Measurements from ENCODE around the gene VSTM2L. TPM values are rescaled to one million over a fixed set of nuclear protein-coding genes. Genes with fewer than 3 reads are reported as not detected.
A peak's percentile ranks its signal among the peaks of the same experiment; 100 is the strongest.

The VSTM2L gene
- total RNA-seq, 1 donor from 2014 or later, result 2.9 TPM

DNA sequence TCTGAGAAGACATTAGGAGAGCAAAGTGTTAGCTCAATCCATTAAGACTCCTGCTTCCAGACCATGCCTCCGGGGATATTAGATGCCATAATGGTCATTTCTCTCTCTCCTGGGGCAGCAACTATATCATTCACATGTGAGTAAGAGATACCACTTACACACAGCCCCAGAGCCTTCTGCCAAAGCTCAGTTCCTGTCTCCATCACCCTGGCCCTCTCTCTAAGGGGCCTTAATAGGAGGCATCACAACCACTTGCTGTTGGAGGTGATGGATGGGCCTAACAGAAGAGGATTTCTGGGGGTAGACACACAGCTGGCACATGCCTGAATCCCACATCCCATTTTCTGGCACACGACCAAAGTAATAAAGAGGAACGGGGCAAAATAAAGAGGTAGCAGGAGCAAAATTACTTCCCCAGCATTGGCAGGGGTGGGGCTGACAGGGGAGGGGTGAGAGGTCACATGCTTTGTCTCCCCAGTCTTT lies 34.0 kb upstream of the VSTM2L start:
- no peaks in the 10 kb centered on the region for H3K9me3 ChIP-seq (ENCODE audit: low read depth)
- Mint-ChIP-seq H3K9me3 (no peaks in the 10 kb centered on the region), H3K27me3 (ENCODE audit: insufficient read depth, low read depth) (peaks cover 4% of the 10 kb centered on the region), H3K27ac (peak overlapping the region; percentile 52), H3K4me3 (peak overlapping the region; percentile 21), H3K36me3 (peaks cover 16% of the 10 kb centered on the region), H3K4me1 (peaks cover 51% of the 10 kb centered on the region)
- peak overlapping the region; percentile 18 for H3K4me2 ChIP-seq
- no peak overlapping the region for H3K4me3 ChIP-seq
- no peaks in the 10 kb centered on the region for H3K27me3 ChIP-seq
- H3K27ac ChIP-seq, result peak overlapping the region; percentile 56
- H4K20me1 ChIP-seq (ENCODE audit: low read depth), result no peaks in the 10 kb centered on the region
- H3K9ac ChIP-seq, result no peak overlapping the region
- H3F3A ChIP-seq (ENCODE audit: low read depth), result peaks cover 16% of the 10 kb centered on the region
- H2AFZ ChIP-seq (replicated peaks), result no peak overlapping the region
- TF ChIP-seq, protein P1, sequence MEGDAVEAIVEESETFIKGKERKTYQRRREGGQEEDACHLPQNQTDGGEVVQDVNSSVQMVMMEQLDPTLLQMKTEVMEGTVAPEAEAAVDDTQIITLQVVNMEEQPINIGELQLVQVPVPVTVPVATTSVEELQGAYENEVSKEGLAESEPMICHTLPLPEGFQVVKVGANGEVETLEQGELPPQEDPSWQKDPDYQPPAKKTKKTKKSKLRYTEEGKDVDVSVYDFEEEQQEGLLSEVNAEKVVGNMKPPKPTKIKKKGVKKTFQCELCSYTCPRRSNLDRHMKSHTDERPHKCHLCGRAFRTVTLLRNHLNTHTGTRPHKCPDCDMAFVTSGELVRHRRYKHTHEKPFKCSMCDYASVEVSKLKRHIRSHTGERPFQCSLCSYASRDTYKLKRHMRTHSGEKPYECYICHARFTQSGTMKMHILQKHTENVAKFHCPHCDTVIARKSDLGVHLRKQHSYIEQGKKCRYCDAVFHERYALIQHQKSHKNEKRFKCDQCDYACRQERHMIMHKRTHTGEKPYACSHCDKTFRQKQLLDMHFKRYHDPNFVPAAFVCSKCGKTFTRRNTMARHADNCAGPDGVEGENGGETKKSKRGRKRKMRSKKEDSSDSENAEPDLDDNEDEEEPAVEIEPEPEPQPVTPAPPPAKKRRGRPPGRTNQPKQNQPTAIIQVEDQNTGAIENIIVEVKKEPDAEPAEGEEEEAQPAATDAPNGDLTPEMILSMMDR (IDR thresholded peaks at IDR 0.05), result no peak
- TF ChIP-seq EZH2 (IDR thresholded peaks at IDR 0.05), result no peak
- no peak for TF ChIP-seq EZH2phosphoT487 (IDR thresholded peaks at IDR 0.05)
- no peaks in the 10 kb centered on the region for H3K36me3 ChIP-seq
- peaks cover 20% of the 10 kb centered on the region for H3K4me1 ChIP-seq
- H3K79me2 ChIP-seq (ENCODE audit: low read depth), result no peaks in the 10 kb centered on the region
- DNase-seq (ENCODE audit: low spot score), result no peak

DNA sequence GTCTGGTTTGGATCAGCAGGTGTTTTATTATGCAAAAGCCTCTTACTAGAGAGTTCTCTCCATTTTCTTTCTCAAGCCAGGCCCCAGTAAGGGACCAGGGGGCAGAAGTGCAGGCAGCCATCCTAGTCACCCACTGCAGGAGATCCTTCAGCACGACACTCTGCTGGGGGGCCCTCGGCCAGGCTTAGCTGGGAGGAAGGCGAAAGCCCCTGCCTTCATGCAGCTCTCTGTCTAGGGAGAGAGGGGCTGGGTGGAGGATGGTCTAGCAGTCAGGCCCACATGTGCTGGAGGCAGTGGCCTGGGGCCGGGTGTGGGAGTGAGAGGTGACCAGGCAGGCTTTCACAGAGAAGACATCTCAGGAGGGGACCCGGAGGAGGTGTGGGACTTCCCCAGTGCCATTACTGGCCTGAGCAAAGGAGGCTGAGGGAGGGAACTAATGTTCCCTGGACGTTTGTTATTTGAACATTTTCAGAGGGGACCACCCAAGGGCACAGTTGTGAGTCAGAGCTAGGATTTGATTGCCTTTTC lies 33.5 kb upstream of the VSTM2L start:
- H3K9me3 Mint-ChIP-seq, result no peaks in the 10 kb centered on the region
- no peaks in the 10 kb centered on the region for H3K27me3 ChIP-seq
- peak; percentile 21 for DNase-seq (ENCODE audit: low spot score)
- H3K4me3 ChIP-seq, result no peak overlapping the region
- no peak overlapping the region for H2AFZ ChIP-seq (replicated peaks)
- TF ChIP-seq EZH2phosphoT487 (IDR thresholded peaks at IDR 0.05), result no peak
- TF ChIP-seq, protein P1 (IDR thresholded peaks at IDR 0.05), result no peak
- TF ChIP-seq EZH2 (IDR thresholded peaks at IDR 0.05), result no peak
- H3K9me3 ChIP-seq (ENCODE audit: low read depth), result no peaks in the 10 kb centered on the region
- peaks cover 20% of the 10 kb centered on the region for H3K4me1 ChIP-seq
- peaks cover 4% of the 10 kb centered on the region for H3K27me3 Mint-ChIP-seq (ENCODE audit: insufficient read depth, low read depth)
- peak overlapping the region; percentile 76 for H3K27ac Mint-ChIP-seq
- H3K27ac ChIP-seq, result peak overlapping the region; percentile 56
- peaks cover 20% of the 10 kb centered on the region for H3K36me3 Mint-ChIP-seq
- H3K4me1 Mint-ChIP-seq, result peaks cover 51% of the 10 kb centered on the region
- H3F3A ChIP-seq (ENCODE audit: low read depth), result peaks cover 16% of the 10 kb centered on the region
- peak overlapping the region; percentile 18 for H3K4me2 ChIP-seq
- H3K9ac ChIP-seq, result no peak overlapping the region
- no peaks in the 10 kb centered on the region for H3K36me3 ChIP-seq
- H3K79me2 ChIP-seq (ENCODE audit: low read depth), result no peaks in the 10 kb centered on the region
- H4K20me1 ChIP-seq (ENCODE audit: low read depth), result no peaks in the 10 kb centered on the region
- H3K4me3 Mint-ChIP-seq, result peak overlapping the region; percentile 21

DNA sequence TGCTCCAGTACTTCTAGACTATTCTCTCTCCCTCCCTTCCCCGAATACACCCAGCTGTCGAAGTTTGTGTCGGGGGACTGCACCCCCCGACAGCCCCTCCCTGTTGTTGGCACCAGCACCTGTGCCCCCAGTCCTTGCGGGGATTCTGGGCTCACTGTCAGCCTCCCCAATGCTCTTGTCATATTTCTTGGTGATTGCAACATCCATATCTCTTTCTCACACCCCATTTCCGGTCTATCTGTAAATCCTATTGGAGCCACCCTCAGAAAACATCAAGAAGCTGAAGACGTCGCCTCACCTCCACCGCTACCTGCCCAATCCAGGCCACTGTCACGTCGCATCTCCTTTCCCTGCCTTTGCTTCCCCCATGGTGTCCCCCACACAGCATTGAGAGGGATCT lies 32.6 kb upstream of the VSTM2L start:
- H3K4me3 ChIP-seq, result no peak overlapping the region
- H4K20me1 ChIP-seq (ENCODE audit: low read depth), result no peaks in the 10 kb centered on the region
- H3K4me1 ChIP-seq, result peaks cover 20% of the 10 kb centered on the region
- Mint-ChIP-seq H3K4me3 (no peak overlapping the region), H3K36me3 (peaks cover 20% of the 10 kb centered on the region), H3K27me3 (ENCODE audit: insufficient read depth, low read depth) (peaks cover 4% of the 10 kb centered on the region), H3K4me1 (peaks cover 48% of the 10 kb centered on the region), H3K27ac (no peak overlapping the region), H3K9me3 (no peaks in the 10 kb centered on the region)
- no peaks in the 10 kb centered on the region for H3K27me3 ChIP-seq
- H3K4me2 ChIP-seq, result no peak overlapping the region
- DNase-seq (ENCODE audit: low spot score), result no peak
- no peaks in the 10 kb centered on the region for H3K9me3 ChIP-seq (ENCODE audit: low read depth)
- H3K27ac ChIP-seq, result no peak overlapping the region
- no peak overlapping the region for H3K9ac ChIP-seq
- H3F3A ChIP-seq (ENCODE audit: low read depth), result peaks cover 16% of the 10 kb centered on the region
- H3K36me3 ChIP-seq, result no peaks in the 10 kb centered on the region
- no peaks in the 10 kb centered on the region for H3K79me2 ChIP-seq (ENCODE audit: low read depth)
- TF ChIP-seq EZH2phosphoT487 (IDR thresholded peaks at IDR 0.05) (no peak), EZH2 (IDR thresholded peaks at IDR 0.05) (no peak)
- TF ChIP-seq, protein P1 (IDR thresholded peaks at IDR 0.05), result no peak
- no peak overlapping the region for H2AFZ ChIP-seq (replicated peaks)
